ENCODE data around the gene COL23A1.

The COL23A1 gene

GRCh38 chr5:178453224-178453623 is 137.0 kb downstream of the COL23A1 start:
- H3K4me1 Mint-ChIP-seq (ENCODE audit: low read depth): no peaks in the 10 kb centered on the region
- H3K27ac Mint-ChIP-seq: no peak overlapping the region
- H3K27me3 Mint-ChIP-seq: peaks cover 6% of the 10 kb centered on the region
- no peak overlapping the region for H3K4me3 Mint-ChIP-seq
- H3K9me3 Mint-ChIP-seq: no peaks in the 10 kb centered on the region
- H3K36me3 Mint-ChIP-seq (ENCODE audit: low read depth): no peaks in the 10 kb centered on the region

- H3K27ac Mint-ChIP-seq: no peak overlapping the region
- H3K4me3 Mint-ChIP-seq: no peak overlapping the region
- no peaks in the 10 kb centered on the region for H3K9me3 Mint-ChIP-seq
- H3K4me1 Mint-ChIP-seq (ENCODE audit: low read depth): no peaks in the 10 kb centered on the region
- H3K27me3 Mint-ChIP-seq: peaks cover 13% of the 10 kb centered on the region
- no peaks in the 10 kb centered on the region for H3K36me3 Mint-ChIP-seq (ENCODE audit: low read depth)
Observed at GRCh38 chr5:178450121-178451028, 139.8 kb downstream of the COL23A1 start.

GRCh38 chr5:178449163-178450070 is 140.8 kb downstream of the COL23A1 start:
- Mint-ChIP-seq H3K27ac (no peak overlapping the region), H3K4me3 (no peak overlapping the region), H3K27me3 (peaks cover 16% of the 10 kb centered on the region), H3K36me3 (ENCODE audit: low read depth) (no peaks in the 10 kb centered on the region), H3K4me1 (ENCODE audit: low read depth) (no peaks in the 10 kb centered on the region), H3K9me3 (no peaks in the 10 kb centered on the region)

- Mint-ChIP-seq H3K27me3 (peaks cover 22% of the 10 kb centered on the region), H3K9me3 (no peaks in the 10 kb centered on the region), H3K36me3 (ENCODE audit: low read depth) (no peaks in the 10 kb centered on the region), H3K4me1 (ENCODE audit: low read depth) (peaks cover 5% of the 10 kb centered on the region), H3K4me3 (no peak overlapping the region), H3K27ac (no peak overlapping the region)
Observed at GRCh38 chr5:178445534-178445933, 144.7 kb downstream of the COL23A1 start.

GRCh38 chr5:178442405-178443257 is 147.6 kb downstream of the COL23A1 start:
- H3K36me3 Mint-ChIP-seq (ENCODE audit: low read depth): no peaks in the 10 kb centered on the region
- peaks cover 16% of the 10 kb centered on the region for H3K27me3 Mint-ChIP-seq
- no peak overlapping the region for H3K27ac Mint-ChIP-seq
- no peak overlapping the region for H3K4me3 Mint-ChIP-seq
- H3K9me3 Mint-ChIP-seq: no peaks in the 10 kb centered on the region
- peaks cover 5% of the 10 kb centered on the region for H3K4me1 Mint-ChIP-seq (ENCODE audit: low read depth)

GRCh38 chr5:178441486-178442270 is 148.5 kb downstream of the COL23A1 start:
- peaks cover 12% of the 10 kb centered on the region for H3K27me3 Mint-ChIP-seq
- no peaks in the 10 kb centered on the region for H3K9me3 Mint-ChIP-seq
- no peak overlapping the region for H3K4me3 Mint-ChIP-seq
- H3K4me1 Mint-ChIP-seq (ENCODE audit: low read depth): peaks cover 5% of the 10 kb centered on the region
- H3K36me3 Mint-ChIP-seq (ENCODE audit: low read depth): no peaks in the 10 kb centered on the region
- H3K27ac Mint-ChIP-seq: no peak overlapping the region

- no peaks in the 10 kb centered on the region for H3K9me3 Mint-ChIP-seq
- H3K4me3 Mint-ChIP-seq: no peak overlapping the region
- H3K27ac Mint-ChIP-seq: no peak overlapping the region
- no peaks in the 10 kb centered on the region for H3K36me3 Mint-ChIP-seq (ENCODE audit: low read depth)
- H3K4me1 Mint-ChIP-seq (ENCODE audit: low read depth): peaks cover 5% of the 10 kb centered on the region
- H3K27me3 Mint-ChIP-seq: peaks cover 8% of the 10 kb centered on the region
Observed at GRCh38 chr5:178440181-178440580, 150.0 kb downstream of the COL23A1 start.

- no peaks in the 10 kb centered on the region for H3K9me3 Mint-ChIP-seq
- H3K27me3 Mint-ChIP-seq: peaks cover 6% of the 10 kb centered on the region
- no peak overlapping the region for H3K4me3 Mint-ChIP-seq
- H3K36me3 Mint-ChIP-seq (ENCODE audit: low read depth): no peaks in the 10 kb centered on the region
- H3K4me1 Mint-ChIP-seq (ENCODE audit: low read depth): peaks cover 5% of the 10 kb centered on the region
- H3K27ac Mint-ChIP-seq: no peak overlapping the region
Observed at GRCh38 chr5:178439493-178440180, 150.6 kb downstream of the COL23A1 start.

GRCh38 chr5:178438796-178439195 is 151.4 kb downstream of the COL23A1 start:
- Mint-ChIP-seq H3K4me1 (ENCODE audit: low read depth) (peaks cover 5% of the 10 kb centered on the region), H3K27me3 (peaks cover 3% of the 10 kb centered on the region), H3K9me3 (no peaks in the 10 kb centered on the region), H3K36me3 (ENCODE audit: low read depth) (no peaks in the 10 kb centered on the region), H3K27ac (no peak overlapping the region), H3K4me3 (no peak overlapping the region)

GRCh38 chr5:178437386-178438075 is 152.7 kb downstream of the COL23A1 start:
- no peaks in the 10 kb centered on the region for H3K4me1 Mint-ChIP-seq (ENCODE audit: low read depth)
- H3K36me3 Mint-ChIP-seq (ENCODE audit: low read depth): no peaks in the 10 kb centered on the region
- H3K4me3 Mint-ChIP-seq: no peak overlapping the region
- no peaks in the 10 kb centered on the region for H3K27me3 Mint-ChIP-seq
- H3K9me3 Mint-ChIP-seq: no peaks in the 10 kb centered on the region
- no peak overlapping the region for H3K27ac Mint-ChIP-seq

GRCh38 chr5:178436326-178436940 is 153.8 kb downstream of the COL23A1 start:
- Mint-ChIP-seq H3K27ac (no peak overlapping the region), H3K27me3 (no peaks in the 10 kb centered on the region)

GRCh38 chr5:178435321-178436238 is 154.6 kb downstream of the COL23A1 start:
- no peaks in the 10 kb centered on the region for H3K36me3 Mint-ChIP-seq (ENCODE audit: low read depth)
- no peaks in the 10 kb centered on the region for H3K27me3 Mint-ChIP-seq
- H3K4me1 Mint-ChIP-seq (ENCODE audit: low read depth): no peaks in the 10 kb centered on the region
- no peak overlapping the region for H3K27ac Mint-ChIP-seq
- H3K4me3 Mint-ChIP-seq: no peak overlapping the region
- peaks cover 4% of the 10 kb centered on the region for H3K9me3 Mint-ChIP-seq

More at GRCh38 chr5:178436326-178436940, 153.8 kb downstream of the COL23A1 start:
- H3K9me3 Mint-ChIP-seq: peaks cover 2% of the 10 kb centered on the region
- H3K4me1 Mint-ChIP-seq (ENCODE audit: low read depth): no peaks in the 10 kb centered on the region
- no peaks in the 10 kb centered on the region for H3K36me3 Mint-ChIP-seq (ENCODE audit: low read depth)
- no peak overlapping the region for H3K4me3 Mint-ChIP-seq
